GM12874 (cell line): Measurements from ENCODE around the gene CAB39.

Experiments
- TF ChIP-seq, protein P1 (sequence below): IDR thresholded peaks from 2 replicates; pipeline ENCODE4 v1.5.1; 2011; ENCODE audit warnings: low read depth, mild to moderate bottlenecking, control low read depth, low read length, moderate library complexity; ENCODE audit not compliant: insufficient read depth

CAB39 gene

DNA sequence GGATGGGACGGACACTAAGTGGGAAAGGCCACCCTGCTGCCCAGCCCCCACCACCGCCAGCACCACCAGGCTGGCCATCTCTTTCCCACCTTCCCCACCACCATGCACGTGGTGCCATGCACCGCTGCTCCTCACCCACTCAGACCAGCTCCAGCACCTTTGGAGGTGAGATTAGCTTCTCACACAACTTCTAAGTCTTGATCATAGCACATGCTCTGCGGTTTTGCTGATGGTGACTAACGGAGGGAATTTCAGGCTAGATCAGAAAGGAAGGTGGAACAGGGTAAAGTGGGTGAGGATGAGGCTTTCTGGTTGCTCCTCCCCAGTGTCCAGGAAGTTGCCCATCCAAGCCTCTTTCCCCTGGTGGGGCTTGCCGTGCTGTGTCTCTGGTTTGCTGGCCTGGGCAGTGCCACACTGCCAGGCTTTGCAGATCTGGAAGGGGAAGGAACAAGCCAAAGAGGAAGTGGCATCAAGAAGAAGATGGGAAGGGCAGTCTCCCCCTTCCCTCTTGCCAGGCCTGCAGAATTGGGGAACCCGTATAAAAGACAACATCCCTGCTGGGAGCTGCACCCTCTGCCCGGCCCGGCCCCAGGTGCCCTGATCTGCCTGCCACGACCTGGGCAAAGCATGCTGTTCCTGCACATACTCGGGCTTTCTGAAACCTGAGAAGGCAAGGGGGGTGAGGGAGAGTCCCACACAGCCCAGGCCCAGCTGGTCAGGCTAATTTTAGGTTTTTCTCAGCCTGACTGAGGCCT, 44.3 kb upstream of the CAB39 start:
- TF ChIP-seq, protein P1, sequence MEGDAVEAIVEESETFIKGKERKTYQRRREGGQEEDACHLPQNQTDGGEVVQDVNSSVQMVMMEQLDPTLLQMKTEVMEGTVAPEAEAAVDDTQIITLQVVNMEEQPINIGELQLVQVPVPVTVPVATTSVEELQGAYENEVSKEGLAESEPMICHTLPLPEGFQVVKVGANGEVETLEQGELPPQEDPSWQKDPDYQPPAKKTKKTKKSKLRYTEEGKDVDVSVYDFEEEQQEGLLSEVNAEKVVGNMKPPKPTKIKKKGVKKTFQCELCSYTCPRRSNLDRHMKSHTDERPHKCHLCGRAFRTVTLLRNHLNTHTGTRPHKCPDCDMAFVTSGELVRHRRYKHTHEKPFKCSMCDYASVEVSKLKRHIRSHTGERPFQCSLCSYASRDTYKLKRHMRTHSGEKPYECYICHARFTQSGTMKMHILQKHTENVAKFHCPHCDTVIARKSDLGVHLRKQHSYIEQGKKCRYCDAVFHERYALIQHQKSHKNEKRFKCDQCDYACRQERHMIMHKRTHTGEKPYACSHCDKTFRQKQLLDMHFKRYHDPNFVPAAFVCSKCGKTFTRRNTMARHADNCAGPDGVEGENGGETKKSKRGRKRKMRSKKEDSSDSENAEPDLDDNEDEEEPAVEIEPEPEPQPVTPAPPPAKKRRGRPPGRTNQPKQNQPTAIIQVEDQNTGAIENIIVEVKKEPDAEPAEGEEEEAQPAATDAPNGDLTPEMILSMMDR = no peak

DNA sequence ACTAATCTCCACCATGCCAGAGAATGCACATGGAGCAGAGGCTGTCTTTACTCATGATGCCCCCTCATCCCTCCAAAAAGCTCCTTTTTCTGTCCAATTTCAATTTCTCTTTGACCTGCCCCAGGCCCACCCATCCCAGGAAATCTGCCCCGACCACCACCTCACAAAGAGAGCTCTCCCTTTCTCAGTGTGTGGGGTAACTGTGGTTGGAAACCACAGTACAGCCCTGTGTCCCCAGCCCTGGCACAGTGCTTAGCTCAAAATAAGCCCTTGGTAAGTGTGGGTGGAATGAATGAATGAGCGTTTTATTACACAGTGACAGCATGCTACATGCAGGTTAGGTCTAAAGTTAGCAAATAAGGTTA, 43.7 kb upstream of the CAB39 start:
- TF ChIP-seq, protein P1 = no peak

DNA sequence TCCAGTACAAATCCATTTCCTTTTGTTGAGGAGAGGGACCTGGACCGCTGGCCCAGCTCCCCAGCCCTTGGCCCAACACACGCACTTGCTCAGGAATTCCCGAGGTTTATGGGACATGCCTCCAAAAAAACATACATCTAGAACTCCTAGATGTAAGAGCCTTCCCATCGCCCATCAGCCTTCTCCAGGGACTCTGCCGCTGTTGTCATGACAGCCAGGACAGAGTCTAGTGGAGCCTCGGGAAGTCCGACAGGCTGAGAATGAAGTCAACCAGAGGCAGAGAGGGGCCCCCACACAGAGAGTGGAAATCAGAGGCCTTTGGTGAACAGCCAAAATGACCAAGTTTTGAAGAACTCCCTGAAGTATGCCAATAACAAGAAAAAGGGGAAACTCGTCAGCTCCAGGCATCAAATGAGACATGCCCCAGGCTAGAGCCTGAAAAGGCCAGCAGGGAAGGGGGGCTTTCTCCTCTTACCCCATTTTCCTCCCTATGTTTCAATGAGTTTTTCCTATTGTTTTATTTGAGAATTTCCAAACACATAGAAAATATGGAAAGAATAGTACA, 43.2 kb upstream of the CAB39 start:
- TF ChIP-seq, protein P1 = no peak

DNA sequence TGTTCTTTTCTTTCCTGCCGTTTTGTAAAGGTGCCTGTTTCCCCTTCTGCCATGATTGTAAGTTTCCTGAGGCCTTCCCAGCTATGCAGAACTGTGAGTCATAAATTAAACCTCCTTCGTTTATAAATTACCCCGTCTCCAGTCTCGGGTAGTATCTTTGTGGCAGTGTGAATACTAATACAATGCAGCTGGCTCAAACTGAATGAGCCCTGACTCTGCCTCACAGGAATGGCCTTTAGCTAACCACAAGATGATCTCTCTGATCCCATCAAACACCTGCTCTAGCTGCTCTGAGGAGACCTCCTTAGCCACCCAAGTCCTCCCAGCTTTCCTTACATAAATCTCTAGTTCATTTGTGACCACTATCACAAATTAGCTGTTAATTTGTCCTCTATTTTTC, 41.5 kb upstream of the CAB39 start:
- TF ChIP-seq, protein P1 = no peak

DNA sequence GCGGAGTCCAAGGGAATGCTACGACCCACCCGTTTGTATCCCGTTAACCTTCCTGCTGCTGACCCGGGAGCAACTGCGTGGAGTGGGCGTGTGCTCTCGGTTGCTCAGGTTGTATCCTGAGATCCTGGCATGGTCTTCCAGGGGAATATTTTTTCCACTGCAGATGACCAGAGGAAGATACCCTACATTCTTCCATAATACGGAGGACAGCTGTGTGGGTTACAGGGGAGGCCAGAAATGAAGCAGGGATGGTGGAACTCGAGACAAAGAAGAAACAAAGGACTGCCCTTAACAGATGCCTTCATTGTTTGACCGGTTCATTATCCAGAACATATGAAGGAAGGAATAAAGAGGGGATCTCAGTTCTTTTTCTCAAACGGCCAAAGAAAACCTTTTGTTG, 39.8 kb upstream of the CAB39 start:
- TF ChIP-seq, protein P1 = no peak

DNA sequence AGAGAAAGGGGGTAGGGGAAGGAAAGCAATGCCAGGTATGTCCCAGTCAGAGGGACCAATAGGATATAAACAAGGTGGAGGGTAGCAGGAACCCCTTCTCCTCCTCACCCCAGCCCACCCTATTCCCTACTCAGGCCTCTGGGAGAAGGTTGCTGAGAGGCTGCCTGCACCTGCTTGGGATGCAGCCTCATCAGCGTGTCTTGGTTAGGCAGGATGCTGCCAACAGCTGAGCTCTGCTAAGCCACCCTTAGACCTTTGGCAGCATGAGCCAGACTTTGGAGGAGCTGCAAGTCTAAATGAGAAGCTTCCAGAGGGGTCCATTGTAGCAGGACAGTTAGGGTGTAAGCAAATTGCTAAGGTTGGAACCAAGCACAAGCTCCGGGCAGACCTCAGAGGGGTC, 38.2 kb upstream of the CAB39 start:
- TF ChIP-seq, protein P1 = no peak

DNA sequence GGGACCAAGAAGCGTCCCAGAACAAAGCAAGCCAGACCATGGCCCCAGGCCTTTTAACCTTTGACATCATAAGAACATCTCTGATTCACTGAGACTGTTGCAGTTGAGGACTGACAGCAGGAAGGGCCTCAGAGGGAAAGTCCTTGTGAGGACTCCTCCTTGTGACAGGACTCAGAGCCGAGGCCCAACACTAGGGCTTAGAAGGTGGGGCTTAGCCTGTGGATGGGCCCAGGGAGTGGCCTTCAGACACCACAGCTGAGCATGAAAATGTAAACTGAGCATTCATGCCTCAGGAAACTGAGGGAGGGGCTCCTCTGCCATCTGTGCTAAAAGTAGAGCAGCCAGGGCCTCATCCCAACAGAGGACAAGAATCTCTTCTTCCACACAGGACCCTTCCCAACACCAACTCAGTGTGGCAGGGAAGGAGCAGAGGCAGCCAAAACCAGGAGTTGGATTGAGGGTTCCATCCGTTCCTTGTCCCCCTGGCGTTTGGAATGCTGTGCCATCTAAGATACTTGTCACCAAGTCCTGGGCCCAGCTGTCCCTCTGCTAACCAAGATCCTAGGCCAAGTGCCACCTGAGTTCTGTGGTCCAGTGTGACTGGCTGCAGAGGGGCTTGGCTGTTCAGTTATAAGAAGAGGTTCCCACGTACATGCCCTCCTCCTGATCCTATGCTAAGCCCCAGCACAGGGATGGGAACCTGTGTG, 37.5 kb upstream of the CAB39 start:
- TF ChIP-seq, protein P1 = no peak
